ENCODE measurements around the gene SYCE3.

DNA sequence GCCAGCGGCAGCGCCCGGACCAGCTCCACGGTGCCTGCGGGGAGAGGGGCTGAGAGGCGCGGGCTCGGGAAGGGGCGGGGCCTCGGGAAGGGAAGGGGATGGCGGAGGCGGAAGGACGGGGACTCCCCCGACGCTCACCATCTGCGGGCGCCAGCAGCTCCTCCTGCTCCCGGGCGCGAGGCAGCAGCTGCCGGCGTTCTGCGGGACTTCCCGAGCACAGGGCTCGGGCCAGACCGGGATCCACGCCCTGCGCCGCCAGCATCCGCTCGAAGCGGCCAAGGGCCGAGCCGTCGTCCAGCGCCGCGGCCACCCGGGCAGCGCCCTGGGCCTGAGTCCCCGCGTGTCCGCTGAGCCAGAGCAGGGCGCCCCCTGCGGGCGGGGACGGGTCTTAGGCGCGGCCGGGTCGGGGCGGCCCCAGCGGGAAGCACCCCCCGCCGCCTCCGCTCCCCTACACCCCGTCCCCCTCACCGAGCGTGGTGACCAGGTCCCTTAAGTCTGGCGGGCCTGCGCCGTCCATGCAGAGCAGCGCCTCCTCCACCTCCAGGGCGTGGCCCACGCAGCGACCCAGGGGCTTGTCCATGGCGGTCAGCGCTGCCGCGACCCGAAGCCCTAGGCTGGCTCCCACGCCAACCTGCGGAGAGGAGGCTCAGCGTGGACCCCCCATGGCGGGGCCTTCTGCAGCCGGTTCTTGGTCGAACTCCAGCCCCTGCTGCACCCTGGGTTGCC lies 36.4 kb downstream of the SYCE3 start:
- no peak for TF ChIP-seq EP300 (IDR thresholded peaks at IDR 0.05)
- TF ChIP-seq, protein P1, sequence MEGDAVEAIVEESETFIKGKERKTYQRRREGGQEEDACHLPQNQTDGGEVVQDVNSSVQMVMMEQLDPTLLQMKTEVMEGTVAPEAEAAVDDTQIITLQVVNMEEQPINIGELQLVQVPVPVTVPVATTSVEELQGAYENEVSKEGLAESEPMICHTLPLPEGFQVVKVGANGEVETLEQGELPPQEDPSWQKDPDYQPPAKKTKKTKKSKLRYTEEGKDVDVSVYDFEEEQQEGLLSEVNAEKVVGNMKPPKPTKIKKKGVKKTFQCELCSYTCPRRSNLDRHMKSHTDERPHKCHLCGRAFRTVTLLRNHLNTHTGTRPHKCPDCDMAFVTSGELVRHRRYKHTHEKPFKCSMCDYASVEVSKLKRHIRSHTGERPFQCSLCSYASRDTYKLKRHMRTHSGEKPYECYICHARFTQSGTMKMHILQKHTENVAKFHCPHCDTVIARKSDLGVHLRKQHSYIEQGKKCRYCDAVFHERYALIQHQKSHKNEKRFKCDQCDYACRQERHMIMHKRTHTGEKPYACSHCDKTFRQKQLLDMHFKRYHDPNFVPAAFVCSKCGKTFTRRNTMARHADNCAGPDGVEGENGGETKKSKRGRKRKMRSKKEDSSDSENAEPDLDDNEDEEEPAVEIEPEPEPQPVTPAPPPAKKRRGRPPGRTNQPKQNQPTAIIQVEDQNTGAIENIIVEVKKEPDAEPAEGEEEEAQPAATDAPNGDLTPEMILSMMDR (IDR thresholded peaks at IDR 0.05) = peak in 2 of 4 experiments; percentile 22 to 56
- TF ChIP-seq POLR2A (IDR thresholded peaks at IDR 0.05) = no peak
